GM19193 (cell line): Measurements from ENCODE around the gene ZFHX3.

Source experiments
- POLR2A ChIP-seq: IDR thresholded peaks from 4 replicates; pipeline ENCODE4 v1.6.1; 2011; ENCODE audit not compliant: insufficient read depth, insufficient read length; ENCODE audit errors: extremely low read depth

Gene ZFHX3

DNA sequence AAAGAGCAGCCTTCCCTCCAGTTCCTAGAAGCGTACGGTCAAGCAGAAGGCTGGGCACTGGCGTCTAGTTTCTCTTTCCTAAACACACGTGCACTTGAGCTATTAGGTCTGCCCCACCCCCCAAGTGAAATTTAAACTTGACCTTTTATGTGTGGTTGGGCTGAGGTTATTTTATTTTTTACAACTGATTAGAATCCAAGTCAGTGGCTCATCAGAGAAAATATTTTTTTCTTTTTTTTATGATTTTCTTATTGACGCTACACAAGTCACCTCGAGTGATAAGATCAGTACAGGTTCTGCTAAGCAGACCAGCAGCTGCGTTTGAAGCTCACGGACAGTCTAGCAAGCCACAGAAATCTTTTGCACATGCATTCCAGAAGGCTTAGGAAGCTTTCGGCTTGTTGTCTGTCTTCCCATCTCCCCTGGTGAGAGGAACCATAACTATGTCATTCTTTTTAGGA, 95.1 kb downstream of the ZFHX3 start:
- no peak for TF ChIP-seq POLR2A

DNA sequence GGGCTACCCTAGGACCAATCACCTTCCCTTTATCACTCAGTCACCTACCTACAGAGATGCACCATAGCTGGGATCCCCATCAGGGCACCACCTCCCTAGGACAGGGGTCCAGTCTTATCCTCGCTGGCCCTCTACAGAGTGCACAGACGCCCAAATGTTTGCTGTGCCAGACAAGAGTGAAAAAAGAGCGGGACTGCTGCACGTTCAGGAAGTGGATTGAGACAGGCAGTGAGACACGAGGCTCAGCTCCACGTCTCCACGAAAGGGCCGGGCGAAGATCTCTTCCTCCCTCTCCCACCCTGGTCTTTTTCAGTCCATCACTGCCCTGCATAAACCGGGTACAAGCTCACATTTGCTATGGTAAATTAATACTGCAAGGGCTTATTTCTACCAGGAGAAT, 95.5 kb downstream of the ZFHX3 start:
- no peak for TF ChIP-seq POLR2A

DNA sequence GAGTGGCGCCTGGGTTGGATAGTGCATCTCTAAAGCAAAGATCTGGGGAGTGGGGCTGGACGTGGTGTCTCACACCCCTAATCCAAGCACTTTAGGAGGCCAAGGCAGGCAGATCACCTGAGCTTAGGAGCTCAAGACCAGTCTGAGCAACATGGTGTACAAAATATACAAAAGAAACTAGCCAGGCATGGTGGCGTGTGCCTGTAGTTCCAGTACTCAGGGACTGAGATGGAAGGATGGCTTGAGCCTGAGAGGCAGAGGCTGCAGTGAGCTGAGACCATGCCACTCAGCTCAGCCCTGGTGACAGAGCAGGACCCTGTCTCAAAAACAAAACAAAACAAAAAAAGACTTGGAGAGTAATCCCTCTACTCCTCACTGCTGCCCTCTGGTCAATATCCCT, 96.0 kb downstream of the ZFHX3 start:
- no peak for TF ChIP-seq POLR2A

DNA sequence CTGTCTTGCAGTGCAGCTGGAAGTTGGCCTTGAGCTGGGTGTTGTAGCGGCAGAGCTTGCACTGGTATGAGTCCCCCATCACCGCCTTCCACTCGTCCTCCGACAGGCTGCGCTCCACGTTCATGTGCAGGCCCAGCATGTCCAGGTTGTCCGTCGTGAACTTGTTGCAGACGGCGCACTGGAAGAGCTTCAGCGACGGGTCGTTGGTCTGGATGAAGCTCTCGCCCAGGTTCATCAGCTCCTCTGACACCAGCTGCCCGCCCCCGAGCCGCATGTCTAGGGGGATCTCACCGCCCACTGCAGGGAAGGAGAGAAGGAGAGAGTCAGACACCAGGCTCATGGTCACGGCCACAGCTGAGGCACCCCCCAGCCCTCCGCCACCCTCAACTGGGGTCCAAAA, 97.3 kb downstream of the ZFHX3 start:
- TF ChIP-seq POLR2A, result no peak

DNA sequence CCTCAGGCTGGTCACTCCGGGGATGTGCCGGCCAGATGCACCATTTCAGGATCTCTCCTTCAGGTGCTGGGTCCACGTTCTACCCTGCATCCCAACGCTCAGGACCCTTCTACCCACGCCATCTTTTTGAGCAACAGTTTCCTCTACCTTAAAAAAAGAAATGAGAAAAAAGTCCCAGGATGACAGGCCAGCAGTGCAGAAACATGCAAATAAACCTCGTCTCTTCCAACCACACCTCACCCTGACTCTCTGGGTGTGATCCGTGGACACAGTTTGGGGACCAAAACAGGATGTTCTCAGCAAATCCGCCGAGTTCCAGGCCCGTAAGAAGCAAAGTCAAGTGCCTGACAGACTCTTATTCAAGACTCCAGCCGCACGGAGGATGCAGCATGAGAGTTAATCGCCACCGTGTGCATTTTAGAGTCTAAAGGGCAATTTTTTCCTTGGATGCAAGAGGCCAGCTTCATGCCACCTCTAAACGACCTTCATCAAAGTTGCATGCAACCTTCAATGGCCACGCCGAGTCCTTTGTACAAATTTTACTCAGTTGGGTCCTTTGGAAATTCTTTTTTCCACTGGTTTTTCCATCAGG, 99.6 kb downstream of the ZFHX3 start:
- TF ChIP-seq POLR2A, result no peak

DNA sequence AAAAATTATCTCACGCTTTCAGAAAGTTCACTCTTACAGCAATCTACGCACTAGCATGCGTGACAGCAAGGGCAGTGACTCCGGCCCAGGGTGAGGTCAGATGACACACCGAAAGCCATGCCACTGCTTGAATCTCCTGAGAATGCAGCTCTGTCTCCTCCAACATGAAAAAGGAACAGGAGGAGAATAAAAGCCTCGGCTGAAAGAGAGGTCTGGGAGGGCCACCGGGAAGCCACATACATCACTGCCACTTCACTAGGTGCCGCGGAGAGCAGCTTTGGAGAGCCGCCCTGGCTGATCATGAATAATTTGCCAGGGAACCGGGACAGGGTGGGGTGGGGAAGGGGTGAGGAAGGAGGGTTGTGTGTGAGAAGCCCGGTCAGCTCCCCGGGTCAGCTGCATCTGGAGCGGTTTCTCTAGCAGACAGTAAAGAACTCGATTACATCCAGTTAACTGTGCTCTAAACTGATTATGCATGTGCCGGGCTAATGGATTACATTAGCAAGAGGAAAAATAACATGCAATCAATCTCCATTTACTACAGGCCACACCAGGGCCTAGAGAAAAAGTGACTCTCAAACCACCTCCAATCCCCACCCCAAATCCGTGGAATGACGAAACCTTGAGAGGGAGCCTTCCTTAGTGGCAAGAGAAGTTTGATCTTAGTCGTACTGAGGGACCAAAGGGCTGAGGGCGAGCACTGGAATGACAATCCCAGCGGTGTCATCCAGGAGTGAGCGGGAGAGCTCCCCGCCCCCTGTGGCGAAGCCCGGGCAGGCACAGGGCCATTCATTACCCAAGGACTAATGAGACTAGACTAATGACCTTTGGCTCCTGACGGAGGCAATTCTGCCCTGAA, 100.3 kb downstream of the ZFHX3 start:
- no peak for TF ChIP-seq POLR2A

DNA sequence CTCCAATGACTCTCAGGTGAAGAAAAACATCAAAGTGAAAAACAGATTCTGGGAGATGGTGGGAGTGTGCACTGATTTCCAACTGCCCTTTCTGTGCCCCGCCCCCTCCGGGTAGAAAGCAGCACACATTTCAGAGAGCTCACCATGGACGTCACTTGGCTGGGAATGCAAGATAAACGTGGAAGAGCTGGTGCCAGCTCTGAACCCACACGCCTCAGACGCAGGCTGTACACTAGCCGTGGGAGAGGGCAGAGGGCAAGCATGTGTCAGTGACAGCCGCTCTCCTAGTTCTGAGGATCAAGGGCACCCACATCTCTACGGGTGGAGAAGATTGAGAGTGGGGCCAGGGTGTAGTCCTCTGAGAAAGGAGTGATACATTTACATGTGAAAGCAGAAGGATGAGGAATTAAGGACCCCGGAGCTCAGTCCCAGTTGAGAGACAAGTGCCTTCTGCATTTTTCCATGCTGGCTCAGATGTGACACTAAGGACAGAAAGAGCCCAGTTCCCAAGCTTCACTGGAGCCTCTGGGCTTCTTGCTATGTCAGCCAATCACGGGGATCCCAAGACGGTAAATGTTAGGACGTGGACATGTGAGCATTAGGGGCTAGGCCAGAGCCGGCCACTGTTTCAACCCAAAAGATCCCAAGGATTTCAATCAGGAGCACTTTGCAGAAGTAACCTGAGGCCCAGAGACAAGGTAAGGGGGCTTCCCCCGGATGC, 101.3 kb downstream of the ZFHX3 start:
- no peak for TF ChIP-seq POLR2A

DNA sequence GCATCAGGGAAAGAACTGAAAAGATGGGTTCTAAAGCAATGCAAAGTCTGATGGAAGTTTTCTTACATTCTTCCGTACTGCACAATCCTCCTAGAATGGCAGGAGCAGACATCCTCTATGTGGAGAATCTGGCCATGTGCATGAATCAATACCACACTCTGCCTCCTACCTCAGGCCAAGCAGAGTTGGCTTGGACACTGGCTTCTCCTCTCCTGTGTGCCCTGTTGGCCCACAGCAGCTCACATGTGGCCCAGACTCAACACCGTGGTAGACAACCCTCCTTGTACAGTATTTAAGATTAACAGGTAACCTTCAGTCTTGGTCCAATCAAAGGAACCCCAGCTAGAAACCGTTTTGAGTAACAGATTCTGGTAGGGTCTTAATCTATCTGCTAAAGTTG, 101.9 kb downstream of the ZFHX3 start:
- TF ChIP-seq POLR2A, result no peak

DNA sequence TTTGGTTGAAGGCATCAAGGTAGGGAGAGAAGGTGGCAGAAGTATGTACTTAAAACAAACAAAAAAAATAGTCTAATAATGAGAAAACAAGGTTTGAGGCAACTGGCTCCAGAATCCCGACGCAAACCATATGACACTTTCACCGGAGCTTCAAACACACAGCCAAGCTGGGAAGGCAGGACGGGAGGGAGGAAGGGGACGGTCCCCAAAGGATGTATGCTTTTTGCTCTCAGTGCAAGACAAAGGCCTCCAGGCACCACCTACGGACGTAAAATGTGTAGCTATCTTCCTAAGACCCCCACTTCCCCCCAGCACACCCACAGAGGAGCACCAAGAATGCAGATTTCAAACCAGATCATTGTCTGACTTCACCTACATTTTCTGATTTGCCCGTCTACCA, 102.3 kb downstream of the ZFHX3 start:
- TF ChIP-seq POLR2A, result no peak

DNA sequence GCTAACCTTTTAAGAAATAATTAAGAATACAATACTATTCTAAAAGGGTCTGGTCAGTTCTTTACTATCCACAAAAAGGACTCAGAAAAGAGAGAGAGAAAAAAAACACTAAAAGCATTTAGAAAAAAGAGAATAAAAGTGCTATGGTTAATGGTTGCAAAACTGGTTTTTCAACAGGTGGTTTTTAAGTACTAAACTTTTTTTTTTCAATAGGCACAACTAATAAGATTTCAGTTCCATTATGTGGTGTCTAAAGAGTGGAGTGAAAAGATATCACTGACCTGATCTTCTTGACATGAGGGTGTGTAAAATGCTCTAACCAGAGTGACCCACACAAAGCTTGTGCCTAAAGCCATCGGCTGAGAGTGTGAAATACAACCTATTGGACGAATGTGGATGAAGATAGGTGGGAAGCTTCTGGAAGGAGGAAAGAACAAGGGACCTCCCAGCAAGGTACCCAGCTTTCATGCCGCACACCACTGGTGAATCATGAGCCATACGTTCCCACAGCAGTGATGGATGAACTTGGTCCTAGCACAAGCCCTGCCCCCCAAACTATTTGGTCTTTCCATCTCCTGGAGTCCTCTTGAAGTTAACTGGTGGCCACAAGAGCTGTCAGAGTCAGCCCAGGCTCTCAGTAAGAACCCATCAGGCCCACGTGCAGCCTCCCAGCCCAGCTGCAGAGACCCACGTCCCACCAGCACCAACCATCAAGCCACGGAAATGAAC, 103.0 kb downstream of the ZFHX3 start:
- TF ChIP-seq POLR2A, result no peak

DNA sequence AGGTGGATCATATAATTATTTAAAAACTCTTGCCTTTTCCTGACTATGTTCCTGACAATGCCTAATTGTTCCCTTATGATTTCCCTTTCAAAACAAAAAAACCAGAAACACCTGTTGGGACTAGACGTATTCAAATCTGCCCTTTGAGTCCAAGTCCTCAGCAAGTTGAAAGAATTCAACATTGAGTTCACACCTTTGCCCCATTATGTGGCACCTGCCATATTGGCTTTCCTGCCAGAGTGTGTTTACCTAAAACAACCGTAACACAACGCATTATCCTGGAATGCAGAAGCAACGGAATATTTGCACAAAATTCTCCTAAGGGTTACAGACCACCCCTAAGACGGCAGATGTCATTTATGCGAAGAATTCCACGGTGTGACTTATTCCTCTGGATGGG, 105.9 kb downstream of the ZFHX3 start:
- TF ChIP-seq POLR2A, result no peak

DNA sequence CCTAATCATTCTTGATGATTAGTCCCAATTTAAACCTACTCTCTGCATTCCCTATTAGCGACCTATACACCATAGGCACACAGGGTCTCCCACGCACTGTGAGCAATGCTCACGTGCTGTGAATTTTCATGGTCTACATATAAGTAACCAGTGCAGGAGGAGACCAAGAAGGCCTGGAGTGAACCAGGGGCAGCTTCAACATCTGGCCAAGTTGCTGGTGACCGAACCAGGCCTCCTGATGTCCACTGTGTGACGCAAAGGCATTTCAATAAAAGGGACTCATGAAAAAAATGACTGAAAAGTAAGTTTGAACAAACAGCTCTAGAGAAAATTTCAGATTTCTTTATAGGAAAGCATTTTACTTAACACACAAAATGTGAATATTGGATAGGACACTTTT, 107.0 kb downstream of the ZFHX3 start:
- TF ChIP-seq POLR2A, result no peak

DNA sequence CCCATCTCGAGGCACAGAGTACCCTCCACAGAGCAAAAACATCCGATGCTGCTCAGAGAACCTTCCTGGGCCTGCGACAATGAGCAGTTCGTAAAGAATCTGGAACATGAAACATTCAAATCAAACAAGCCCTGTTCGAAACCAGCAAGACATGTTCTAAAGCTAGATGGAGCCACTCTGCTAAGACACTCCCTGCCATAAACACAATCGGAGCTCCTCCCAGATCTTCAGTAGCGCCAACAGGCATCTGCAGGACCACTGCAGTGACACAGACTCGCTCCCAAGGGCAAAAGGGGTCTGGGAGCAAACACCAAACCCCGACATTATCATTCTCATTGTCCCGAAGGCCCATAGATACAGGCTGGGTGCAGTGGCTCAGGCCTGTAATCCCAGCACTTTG, 108.7 kb downstream of the ZFHX3 start:
- TF ChIP-seq POLR2A, result no peak

DNA sequence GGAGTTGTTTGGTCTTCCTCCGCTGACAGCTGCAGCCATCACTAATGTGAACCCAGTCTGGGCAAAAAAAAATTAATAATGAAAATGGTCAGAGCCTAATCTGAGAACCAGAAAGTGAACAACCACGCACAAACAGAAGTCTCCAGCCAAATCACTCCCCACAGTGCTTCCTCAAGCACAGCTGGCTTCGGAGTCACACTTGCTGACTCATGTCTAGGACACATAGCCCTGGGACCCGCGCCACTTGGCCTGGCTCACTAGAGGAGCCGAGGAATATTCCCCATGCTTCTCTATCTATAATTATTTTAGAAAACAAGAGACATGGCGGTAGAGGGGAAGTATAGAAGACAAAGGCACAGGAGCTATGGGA, 109.1 kb downstream of the ZFHX3 start:
- TF ChIP-seq POLR2A, result no peak

DNA sequence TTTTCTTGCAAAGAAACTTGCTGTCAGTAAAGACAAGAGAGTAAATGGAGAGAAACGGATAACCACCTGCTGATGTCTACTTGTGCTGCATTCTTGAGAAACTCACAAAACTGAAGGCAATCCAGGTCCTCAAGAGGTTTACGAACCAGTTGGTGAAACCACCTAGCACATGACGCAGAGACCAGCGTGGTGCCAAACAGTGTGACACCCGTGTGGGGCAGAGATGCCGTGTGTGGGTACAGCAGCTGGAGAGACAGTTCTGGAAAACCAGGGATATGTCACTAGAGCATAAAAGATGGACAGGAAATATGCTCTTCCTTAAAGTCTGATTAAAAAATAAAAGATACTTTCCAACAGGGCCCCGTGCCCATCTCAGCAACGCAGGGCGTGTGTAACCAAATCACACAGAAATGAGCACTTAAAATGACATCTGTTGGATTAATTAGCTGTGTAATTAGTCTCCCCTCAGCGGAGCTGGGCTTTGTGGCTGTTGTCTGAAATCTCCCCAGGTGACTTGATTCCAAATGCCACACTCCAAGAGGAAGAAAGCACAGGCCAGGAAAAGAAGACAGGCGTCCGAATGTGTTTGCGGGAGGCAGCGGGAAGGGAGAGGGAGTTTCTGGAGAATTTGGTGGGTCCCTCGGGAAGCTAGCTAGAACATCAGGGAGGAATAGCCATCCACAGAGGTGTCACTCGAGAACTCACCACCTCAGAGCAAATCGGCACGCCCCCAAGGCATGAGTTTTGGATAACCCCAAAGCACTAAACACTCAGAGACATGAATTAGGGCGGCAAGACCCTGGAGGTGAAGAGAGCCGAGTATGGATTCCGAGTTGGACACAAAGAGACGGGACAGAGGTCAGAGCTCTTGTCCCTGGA, 109.8 kb downstream of the ZFHX3 start:
- no peak for TF ChIP-seq POLR2A

DNA sequence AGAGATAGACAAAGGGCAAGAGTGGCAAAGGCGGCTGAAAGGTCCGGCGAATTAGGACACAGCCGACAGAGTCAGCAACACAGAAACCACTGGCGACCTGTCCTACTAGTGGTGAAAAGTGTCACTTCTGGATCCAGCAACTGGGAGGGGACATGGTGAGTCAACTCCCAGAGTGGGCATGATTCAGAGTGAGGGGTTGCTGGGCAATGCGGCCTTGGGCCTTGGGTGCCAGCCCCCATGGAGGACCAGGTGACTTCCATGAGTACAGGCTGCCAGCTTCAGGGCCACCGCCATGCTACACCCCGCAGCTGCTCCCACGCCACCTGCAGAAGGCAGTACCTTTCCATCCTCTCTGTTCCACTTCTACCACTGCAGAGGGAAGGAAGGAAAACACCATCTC, 110.6 kb downstream of the ZFHX3 start:
- TF ChIP-seq POLR2A, result no peak
